Parathyroid adenoma (tissue), 2 donors: ENCODE results near the gene EDEM3.

ENCODE experiments used
- H2AFZ ChIP-seq: fragments of 300-600 bp; sonication (generic); one replicate; pipeline ENCODE4 v1.7.0; 2017; ENCODE audit warnings: antibody characterized with exemption, mild to moderate bottlenecking
- H3K27ac ChIP-seq: fragments of 300-600 bp; sonication (generic); one replicate; pipeline ENCODE4 v1.7.0; 2017
- H3K27me3 ChIP-seq: fragments of 300-600 bp; sonication (generic); one replicate; pipeline ENCODE4 v1.7.0; 2017; ENCODE audit warnings: low read length; ENCODE audit not compliant: control insufficient read depth, insufficient read depth
- H3K36me3 ChIP-seq: fragments of 300-600 bp; sonication (generic); one replicate; pipeline ENCODE4 v1.7.0; 2017; ENCODE audit warnings: low read length; ENCODE audit not compliant: control insufficient read depth, insufficient read depth
- H3K4me1 ChIP-seq: fragments of 300-600 bp; sonication (generic); one replicate; pipeline ENCODE4 v1.7.0; 2017; ENCODE audit warnings: control low read depth
- H3K4me2 ChIP-seq: fragments of 300-600 bp; sonication (generic); one replicate; pipeline ENCODE4 v1.7.0; 2017; ENCODE audit warnings: low read length
- H3K4me3 ChIP-seq: fragments of 300-600 bp; sonication (generic); one replicate; pipeline ENCODE4 v1.7.0; 2017; ENCODE audit warnings: low read depth, low read length
- H3K79me2 ChIP-seq: fragments of 300-600 bp; sonication (generic); one replicate; pipeline ENCODE4 v1.7.0; 2017; ENCODE audit warnings: control low read depth
- H3K9ac ChIP-seq: fragments of 300-600 bp; sonication (generic); one replicate; pipeline ENCODE4 v1.7.0; 2017; ENCODE audit warnings: mild to moderate bottlenecking
- H3K9me3 ChIP-seq: fragments of 300-600 bp; sonication (generic); one replicate; pipeline ENCODE4 v1.7.0; 2017; ENCODE audit warnings: low read length; ENCODE audit not compliant: control insufficient read depth
- CTCF ChIP-seq: fragments of 300-600 bp; sonication (generic); IDR thresholded peaks from one replicate; pipeline ENCODE4 v1.7.0; 2017; ENCODE audit warnings: antibody characterized with exemption, mild to moderate bottlenecking
- donor health status: primary hyperparathyroidism.

Gene EDEM3

DNA sequence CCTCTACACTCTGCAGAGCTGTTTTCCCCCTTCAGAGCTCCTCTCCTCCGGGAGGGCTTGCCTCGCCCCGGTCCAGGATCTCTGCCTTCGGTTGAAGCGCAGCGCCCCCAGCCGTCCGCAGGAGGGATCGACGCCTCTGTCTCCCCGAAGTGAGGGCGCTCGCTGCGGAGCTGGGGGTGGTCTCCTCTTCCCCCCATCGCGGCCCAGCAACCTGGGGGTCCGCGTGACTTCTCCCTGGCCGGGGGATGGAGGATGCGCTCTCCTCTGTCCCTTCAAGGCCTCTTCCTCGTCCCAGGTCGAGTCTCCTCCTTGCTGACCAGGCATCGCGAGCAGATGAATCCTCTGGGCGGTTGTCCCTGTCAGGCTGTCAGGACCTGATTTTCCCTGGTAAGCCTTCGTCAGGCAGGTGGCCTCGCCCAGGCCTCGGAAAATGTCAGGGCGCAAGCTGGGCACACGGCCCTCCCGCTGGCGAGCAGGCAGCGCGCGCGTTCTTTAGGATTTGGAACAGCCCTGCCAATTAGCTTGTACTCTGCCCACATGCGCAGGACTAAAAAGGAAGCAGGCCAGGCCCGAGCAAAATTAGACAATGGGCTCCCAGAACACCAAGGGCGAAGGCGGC lies 90.5 kb downstream of the EDEM3 start:
- H3K79me2 ChIP-seq, result no peaks in the 10 kb centered on the region
- no peak overlapping the region for H3K27ac ChIP-seq
- H3K4me1 ChIP-seq, result no peaks in the 10 kb centered on the region
- no peak overlapping the region for H3K4me3 ChIP-seq
- no peak overlapping the region for H3K9ac ChIP-seq
- H2AFZ ChIP-seq, result peak overlapping the region; percentile 60
- TF ChIP-seq CTCF, result peak; percentile 49
- no peaks in the 10 kb centered on the region for H3K27me3 ChIP-seq
- H3K4me2 ChIP-seq, result peak overlapping the region; percentile 41
- no peaks in the 10 kb centered on the region for H3K36me3 ChIP-seq
- H3K9me3 ChIP-seq, result no peaks in the 10 kb centered on the region

- H3K4me2 ChIP-seq, result no peak overlapping the region
- no peaks in the 10 kb centered on the region for H3K9me3 ChIP-seq
- H3K27ac ChIP-seq, result no peak overlapping the region
- no peaks in the 10 kb centered on the region for H3K27me3 ChIP-seq
- H3K4me1 ChIP-seq, result no peaks in the 10 kb centered on the region
- H2AFZ ChIP-seq, result no peak overlapping the region
- H3K79me2 ChIP-seq, result no peaks in the 10 kb centered on the region
- no peak for TF ChIP-seq CTCF
- H3K4me3 ChIP-seq, result no peak overlapping the region
- H3K9ac ChIP-seq, result no peak overlapping the region
- no peaks in the 10 kb centered on the region for H3K36me3 ChIP-seq
Measured at GRCh38 chr1:184661801-184662200, 92.9 kb downstream of the EDEM3 start.

GRCh38 chr1:184660462-184661191 lies 94.0 kb downstream of the EDEM3 start:
- Histone ChIP-seq H3K4me2 (no peak overlapping the region), H3K36me3 (no peaks in the 10 kb centered on the region), H3K9me3 (no peaks in the 10 kb centered on the region), H3K27me3 (no peaks in the 10 kb centered on the region), H3K9ac (no peak overlapping the region), H3K79me2 (no peaks in the 10 kb centered on the region), H3K4me1 (no peaks in the 10 kb centered on the region), H3K4me3 (no peak overlapping the region), H3K27ac (no peak overlapping the region), H2AFZ (no peak overlapping the region)
- TF ChIP-seq CTCF, result no peak

DNA sequence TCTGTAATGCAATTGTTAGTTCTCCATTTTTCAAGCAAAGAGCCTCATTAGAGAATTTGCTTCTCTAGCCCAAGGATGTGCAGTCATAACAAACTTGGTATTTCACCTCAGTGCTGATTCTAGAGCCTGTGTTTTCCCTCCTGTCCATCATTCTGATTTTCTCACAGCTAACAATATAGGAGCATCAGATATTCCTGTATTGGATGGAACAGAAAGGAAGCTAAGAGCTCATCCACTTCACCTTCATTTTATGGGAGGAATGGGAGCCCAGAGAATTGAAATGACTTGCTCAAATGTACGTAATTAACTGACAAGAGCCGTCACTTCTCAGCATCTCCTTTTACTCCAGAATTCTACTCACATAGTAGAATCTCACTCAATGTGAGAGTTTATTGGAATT lies 96.6 kb downstream of the EDEM3 start:
- TF ChIP-seq CTCF, result no peak
- Histone ChIP-seq H3K27me3 (no peaks in the 10 kb centered on the region), H3K4me1 (no peaks in the 10 kb centered on the region), H3K9me3 (no peaks in the 10 kb centered on the region), H3K79me2 (no peaks in the 10 kb centered on the region), H3K9ac (no peak overlapping the region), H2AFZ (no peak overlapping the region), H3K36me3 (no peaks in the 10 kb centered on the region), H3K4me2 (no peak overlapping the region), H3K27ac (no peak overlapping the region), H3K4me3 (no peak overlapping the region)

- H3K27ac ChIP-seq, result no peak overlapping the region
- H3K9me3 ChIP-seq, result no peaks in the 10 kb centered on the region
- no peak overlapping the region for H3K4me3 ChIP-seq
- H3K4me1 ChIP-seq, result no peaks in the 10 kb centered on the region
- no peaks in the 10 kb centered on the region for H3K27me3 ChIP-seq
- H3K36me3 ChIP-seq, result no peaks in the 10 kb centered on the region
- no peak overlapping the region for H3K4me2 ChIP-seq
- H2AFZ ChIP-seq, result no peak overlapping the region
- TF ChIP-seq CTCF, result no peak
- H3K79me2 ChIP-seq, result no peaks in the 10 kb centered on the region
- no peak overlapping the region for H3K9ac ChIP-seq
Measured at GRCh38 chr1:184656221-184656620, 98.4 kb downstream of the EDEM3 start.
